CMK (cell line): Measurements from ENCODE around the gene EIPR1.
"Not testable (repeated sequence)": the region's sequence is repeated elsewhere in the genome, so short reads cannot be mapped to it uniquely, and the experiment has no call there.

Source experiments
- DNase-seq: peaks from one replicate; pipeline ENCODE4 v3.0.0-alpha.2; 2010; ENCODE audit warnings: low read depth

The EIPR1 gene

GRCh38 chr2:3357926-3358325 lies 19.7 kb downstream of the EIPR1 start:
- no peak for DNase-seq

GRCh38 chr2:3357446-3357845 lies 20.2 kb downstream of the EIPR1 start:
- not testable (repeated sequence) for DNase-seq

- DNase-seq = no peak
Observed at GRCh38 chr2:3356799-3357198, 20.8 kb downstream of the EIPR1 start.

- DNase-seq = no peak
Observed at GRCh38 chr2:3355951-3356569, 21.6 kb downstream of the EIPR1 start.

GRCh38 chr2:3354986-3355385 lies 22.6 kb downstream of the EIPR1 start:
- no peak for DNase-seq

- DNase-seq = no peak
Observed at GRCh38 chr2:3349211-3349693, 28.4 kb downstream of the EIPR1 start.

GRCh38 chr2:3348767-3349166 lies 28.9 kb downstream of the EIPR1 start:
- no peak for DNase-seq

- no peak for DNase-seq
Observed at GRCh38 chr2:3345621-3346020, 32.0 kb downstream of the EIPR1 start.

GRCh38 chr2:3344897-3345296 lies 32.7 kb downstream of the EIPR1 start:
- no peak for DNase-seq

GRCh38 chr2:3343012-3343411 lies 34.6 kb downstream of the EIPR1 start:
- no peak for DNase-seq

- DNase-seq = no peak
Observed at GRCh38 chr2:3342324-3342723, 35.3 kb downstream of the EIPR1 start.

- DNase-seq = no peak
Observed at GRCh38 chr2:3341336-3341735, 36.3 kb downstream of the EIPR1 start.

GRCh38 chr2:3340144-3340543 lies 37.5 kb downstream of the EIPR1 start:
- no peak for DNase-seq

GRCh38 chr2:3338340-3338739 lies 39.3 kb downstream of the EIPR1 start:
- DNase-seq = no peak

GRCh38 chr2:3336844-3337243 lies 40.8 kb downstream of the EIPR1 start:
- no peak for DNase-seq

- DNase-seq = no peak
Observed at GRCh38 chr2:3334392-3335345, 42.9 kb downstream of the EIPR1 start.

GRCh38 chr2:3332133-3332532 lies 45.5 kb downstream of the EIPR1 start:
- DNase-seq = no peak

- no peak for DNase-seq
Observed at GRCh38 chr2:3329491-3329890, 48.1 kb downstream of the EIPR1 start.

- no peak for DNase-seq
Observed at GRCh38 chr2:3326871-3327270, 50.7 kb downstream of the EIPR1 start.

GRCh38 chr2:3326182-3326537 lies 51.5 kb downstream of the EIPR1 start:
- DNase-seq = no peak

- no peak for DNase-seq
Observed at GRCh38 chr2:3325458-3326181, 52.0 kb downstream of the EIPR1 start.

GRCh38 chr2:3324404-3325281 lies 53.0 kb downstream of the EIPR1 start:
- no peak for DNase-seq
